Activated T-cell treated with anti-CD3 and anti-CD28 coated beads for 48 hours (primary cell): ENCODE results near the gene CYTH1.

ENCODE experiments used
- DNase-seq: peaks from one replicate; pipeline ENCODE4 v3.0.0-alpha.2; 2020; ENCODE audit warnings: low read depth

Gene CYTH1

DNA sequence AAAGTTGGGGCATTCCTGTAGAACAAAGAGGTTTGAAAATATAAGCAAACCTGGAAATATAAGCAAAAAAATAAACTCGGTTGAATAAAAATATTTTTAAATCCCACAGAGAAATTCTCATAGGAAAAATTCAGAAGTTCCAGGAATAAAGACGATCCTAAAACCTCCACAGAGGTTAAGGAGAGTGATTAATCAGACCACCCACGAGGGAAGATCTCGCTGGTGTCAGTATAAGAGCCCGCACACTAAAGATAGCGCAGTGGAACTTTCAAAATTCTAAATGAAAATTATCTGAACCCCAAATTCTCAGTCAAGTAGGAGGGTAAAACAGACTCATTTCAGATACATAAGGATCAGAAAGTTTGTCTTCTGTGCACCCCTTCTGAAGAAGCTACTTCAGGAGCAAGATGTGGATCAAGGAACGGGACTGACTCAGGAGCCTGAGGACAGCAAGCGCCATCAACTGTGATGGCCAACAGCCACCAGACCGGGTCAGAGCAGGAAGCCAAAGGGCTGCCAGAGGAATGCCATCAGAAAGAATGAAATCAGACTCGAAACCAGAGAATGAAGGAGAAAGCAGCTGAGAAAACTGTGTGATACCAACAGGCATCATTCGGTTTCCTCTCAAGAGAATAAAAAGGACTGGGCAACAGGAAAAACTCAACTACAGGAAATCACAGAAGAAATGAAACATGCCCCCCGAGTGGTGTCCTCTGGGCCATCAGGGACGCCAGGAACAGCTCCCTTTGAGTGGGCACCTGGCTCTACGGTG lies 66.9 kb downstream of the CYTH1 start:
- DNase-seq = no peak

DNA sequence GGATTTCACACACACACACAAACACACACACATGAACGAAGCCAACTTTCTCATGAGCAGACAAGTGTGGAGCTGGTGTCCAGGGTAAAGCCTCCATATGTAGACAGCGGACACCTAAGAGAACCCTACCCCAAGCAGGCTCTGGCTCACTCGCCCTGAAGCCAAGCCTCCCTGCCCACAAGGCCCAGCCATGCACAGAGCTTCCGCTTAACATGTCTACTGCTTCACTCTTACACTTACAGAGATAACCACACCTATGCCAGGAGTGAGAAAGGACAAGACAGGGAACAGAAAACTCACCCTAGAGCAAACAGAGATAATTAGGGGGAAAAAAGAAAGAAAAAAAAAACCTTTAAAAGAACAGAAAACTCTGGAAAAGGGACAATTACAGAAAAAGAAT lies 67.5 kb downstream of the CYTH1 start:
- no peak for DNase-seq

DNA sequence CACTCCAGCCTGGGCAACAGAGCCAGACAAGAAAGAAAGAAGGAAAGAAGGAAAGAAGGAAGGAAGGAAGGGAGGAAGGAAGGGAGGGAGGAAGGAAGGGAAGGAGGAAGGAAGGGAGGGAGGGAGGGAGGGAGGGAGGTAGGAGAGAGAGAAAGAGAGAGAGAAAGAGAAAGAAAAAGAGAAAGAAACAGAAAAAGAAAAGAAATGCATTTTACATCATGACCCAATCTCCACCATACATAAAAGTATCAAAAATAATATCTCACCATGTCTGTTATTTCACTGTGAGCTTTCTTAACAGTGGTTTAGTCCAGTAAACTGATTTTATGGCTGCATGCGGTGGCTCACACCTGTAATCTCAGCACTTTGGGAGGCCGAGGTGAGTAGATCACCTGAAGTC lies 70.0 kb downstream of the CYTH1 start:
- no peak for DNase-seq

DNA sequence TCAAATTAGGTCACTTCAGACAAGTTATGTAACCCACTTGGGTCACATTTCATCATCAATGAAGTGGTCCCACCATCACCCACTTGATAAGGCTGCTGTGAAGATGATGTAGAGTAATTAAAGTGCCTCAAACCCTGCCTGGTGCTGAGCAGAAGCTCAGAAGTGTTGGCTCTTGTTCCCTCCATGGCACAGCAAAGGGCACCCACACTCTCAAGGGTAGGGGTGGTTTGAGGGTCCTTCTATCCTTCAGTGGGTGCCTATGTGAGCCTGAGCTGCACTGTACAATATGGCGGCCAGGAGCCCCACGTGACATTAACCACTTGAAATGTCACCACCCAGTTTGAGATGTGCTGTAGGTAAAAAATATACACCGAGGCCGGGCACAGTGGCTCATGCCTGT lies 71.5 kb downstream of the CYTH1 start:
- no peak for DNase-seq

DNA sequence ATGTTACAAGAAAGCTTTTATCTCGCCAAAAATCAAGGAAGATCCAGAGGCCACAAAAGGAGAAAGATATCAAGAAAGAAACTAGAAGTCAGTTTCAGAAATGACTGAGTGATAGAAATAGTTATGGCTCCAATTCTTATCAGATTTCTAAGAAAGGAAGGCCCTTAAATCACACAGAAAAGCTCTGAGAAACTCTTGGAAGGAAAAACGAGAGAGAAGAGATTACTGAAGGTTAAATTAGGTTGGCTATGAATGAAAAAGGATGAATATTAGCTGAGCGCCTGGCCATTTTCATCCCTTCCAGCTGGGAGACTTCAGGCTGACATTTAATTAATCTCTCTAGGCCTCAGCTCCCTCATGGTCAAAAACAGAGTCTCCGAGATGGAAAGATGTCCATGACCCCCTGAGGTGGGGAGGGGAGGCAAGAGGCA lies 72.3 kb downstream of the CYTH1 start:
- no peak for DNase-seq

DNA sequence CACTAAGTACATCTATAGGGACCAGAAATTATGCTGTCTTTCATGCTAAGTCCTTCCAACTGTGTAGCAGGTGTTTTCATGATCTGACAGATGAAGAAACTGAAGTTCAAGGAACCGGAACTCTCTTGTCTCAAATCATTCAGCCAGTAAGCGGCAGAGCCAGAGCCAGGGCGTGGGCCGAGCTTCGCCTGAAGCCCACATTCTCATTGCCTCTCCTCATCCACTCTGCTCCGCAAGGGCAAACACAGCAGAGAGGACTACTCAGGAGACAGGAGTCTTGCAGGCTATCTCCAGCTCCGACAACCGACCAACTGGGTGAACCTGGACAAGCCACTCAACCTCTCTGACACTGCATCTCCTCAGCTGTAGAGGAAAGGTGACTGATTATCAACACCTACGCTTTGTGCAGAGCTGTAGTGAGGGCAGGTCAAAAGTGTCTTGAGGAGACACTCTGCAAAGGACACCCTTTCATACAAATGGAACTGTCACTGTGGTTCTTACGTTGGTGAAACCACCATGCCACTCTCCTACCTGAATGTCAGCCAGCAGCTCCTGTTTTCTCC lies 72.9 kb downstream of the CYTH1 start:
- DNase-seq = no peak

DNA sequence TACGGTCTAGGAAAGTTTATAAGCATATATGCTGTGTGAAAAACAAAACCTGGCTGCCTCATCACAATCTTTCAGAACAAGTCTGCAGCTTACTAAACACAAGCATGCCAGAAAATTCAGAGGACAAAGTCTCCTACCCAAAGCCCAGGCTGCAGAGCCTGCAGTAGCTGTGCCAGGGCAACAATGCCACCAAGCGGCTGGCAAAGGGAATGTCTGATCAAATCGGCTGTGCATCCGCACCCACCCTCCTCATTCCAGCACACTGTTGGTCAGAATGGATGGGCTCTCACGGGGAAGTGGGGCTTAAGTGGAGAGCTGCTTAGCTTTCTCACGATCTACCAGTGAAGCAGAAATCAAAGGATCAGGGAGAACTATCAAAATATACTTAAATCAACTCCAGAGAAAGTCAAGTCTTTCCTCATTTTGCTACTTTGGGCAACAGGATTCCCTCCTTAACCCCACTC lies 73.5 kb downstream of the CYTH1 start:
- DNase-seq = peak; percentile 57

DNA sequence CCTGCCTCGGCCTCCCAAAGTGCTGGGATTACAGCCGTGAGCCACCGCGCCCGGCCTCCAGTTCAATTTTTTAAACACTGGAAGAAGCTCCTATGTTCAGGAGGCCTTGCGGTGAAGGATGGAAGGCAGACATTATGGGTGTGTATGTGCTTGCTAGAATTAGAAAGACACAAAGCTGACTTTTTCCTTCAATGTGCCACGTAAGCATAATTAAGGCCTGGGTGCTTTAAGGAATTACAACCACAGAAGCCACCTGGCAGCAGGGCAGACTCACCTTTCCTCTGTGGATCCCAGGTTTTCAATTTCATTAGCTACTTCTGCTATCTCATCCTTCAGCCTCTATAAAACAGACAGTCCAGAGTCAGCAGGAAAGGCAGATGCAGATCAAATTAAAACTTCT lies 74.2 kb downstream of the CYTH1 start:
- no peak for DNase-seq

DNA sequence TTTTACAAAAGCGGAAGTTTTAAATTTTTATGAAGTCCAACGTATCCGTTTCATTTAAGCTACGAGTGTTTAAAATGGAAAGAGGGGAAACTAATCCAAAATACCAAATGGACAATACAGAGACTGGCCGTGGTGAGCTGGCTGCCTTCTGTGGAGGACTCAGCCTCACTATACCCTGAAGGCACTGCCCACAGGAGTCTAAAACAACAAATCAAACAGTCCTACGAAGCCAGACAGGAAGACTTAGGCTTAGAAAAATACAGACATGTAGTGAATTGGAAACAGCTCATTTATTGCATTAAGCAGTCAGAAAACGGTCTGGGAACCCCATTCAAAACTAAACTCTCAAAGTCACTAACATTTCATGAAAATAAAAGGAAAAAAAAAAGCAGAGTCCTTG lies 75.1 kb downstream of the CYTH1 start:
- no peak for DNase-seq

DNA sequence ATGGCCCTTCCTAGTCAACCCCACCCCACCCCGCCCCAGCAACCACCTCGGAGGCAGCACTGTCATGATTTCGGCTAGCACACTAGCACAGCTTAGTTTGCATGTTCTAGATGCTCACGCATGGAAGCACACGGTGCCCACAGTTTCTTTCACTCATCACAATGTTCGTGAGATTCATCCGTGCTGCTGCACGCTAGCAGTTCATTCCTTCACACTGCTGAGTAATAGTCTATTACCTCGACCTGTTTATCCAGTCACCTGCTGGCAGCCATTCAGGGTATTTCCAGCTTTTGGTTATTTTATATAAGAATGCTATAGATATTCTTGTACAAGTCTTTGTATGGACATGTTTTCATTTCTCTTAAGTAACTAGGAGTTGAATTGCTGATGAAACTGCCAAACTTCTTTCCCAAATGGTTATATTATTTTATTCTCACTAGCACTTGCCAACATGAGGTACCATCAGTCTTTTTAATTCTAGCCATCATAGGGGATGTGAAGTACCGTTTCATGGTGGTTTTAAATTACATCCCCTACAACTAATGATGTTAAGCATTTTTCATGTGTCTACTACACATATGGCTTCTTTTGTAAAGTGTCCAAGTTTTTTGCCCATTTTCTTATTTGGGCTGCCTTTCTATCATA lies 75.7 kb downstream of the CYTH1 start:
- DNase-seq = no peak

DNA sequence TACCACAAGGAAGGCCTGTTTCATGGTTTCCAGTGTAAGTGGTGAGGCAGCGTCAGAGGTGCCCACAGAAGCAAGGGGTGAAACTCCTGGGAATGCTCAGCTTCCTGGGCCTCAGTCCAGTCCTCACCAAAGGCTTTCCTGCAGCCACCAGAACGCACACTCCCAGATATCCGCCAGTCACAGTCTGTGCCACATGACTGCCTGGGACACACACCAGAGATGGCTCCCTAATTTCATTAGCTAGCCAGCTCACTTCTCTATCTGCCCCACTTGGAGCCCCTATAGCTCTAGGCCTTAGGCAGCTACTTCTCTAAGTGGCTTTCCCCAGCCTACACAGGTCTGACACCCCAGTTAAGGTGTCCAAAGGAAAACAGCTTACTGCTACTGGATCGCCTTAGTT lies 77.0 kb downstream of the CYTH1 start:
- no peak for DNase-seq

DNA sequence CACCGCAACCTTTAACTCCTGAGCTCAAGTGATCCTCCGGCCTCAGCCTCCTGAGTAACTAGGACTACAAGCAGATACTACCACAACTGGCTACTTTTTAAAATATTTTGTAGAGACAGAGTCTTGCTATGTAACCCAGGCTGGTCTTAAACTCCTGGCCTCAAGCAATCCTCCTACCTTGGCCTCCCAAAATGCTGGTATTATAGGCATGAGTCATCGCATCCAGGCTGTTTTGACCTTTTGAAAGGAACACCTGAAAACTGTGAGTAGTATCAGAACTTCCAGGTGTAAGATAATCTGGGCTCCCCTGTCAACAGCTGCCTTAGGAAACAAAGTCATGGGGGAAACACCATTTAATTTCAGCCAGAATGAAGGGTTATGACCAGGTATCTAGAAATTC lies 77.5 kb downstream of the CYTH1 start:
- no peak for DNase-seq

DNA sequence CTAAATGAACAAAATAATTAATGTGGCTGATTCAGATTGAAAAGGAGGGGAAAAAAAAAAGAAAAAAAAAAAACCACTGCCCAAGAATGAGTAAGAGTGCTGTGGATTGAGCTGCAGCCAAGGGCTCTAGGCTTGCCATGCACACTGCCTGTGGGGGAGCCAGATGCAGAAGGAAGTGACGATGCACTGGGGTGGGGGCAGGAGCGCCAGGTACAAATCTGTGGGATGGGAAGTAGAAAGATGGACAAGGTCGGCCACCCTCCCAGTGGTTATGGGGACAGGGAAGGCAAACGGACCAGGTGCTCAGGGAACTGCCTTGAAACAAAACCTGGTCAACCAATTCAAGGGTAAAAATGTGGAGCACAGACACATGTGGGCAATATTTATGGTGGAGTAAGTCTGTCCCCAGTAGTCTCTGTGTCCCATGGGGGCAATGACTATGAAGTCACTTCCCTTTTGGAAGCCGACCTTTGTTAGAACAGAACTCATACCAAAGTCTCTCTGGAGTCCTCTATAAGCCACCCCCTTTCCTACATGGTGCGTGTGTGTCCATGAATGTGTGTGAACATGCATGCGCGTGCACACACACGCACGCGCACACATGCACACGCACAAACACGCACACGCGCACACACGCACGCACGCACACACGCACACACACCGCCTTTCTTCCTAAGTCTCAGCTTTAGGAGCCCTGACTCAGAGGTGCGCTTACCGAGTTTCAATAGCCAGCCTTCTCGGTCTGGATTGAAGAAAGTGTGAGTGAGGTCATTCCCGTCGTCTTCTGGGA lies 84.3 kb downstream of the CYTH1 start:
- no peak for DNase-seq

DNA sequence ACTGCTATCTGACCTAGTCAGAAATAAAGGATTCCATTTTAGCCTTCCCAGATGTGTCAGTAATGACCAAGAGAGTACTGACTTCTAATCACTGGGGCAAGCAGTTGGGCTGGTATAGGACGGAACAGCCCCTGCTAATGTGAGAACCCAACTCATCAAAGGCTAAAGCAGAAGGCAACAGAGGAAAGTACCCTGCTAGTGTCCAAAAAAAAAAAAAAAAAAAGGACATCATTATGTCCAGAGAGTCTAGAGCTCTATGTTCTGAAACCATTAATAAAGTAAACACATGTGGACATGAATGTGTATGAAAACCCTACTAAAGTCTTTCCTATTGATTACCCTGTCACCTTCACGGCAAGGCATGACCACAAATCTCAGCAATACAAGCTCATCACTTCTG lies 85.0 kb downstream of the CYTH1 start:
- no peak for DNase-seq

DNA sequence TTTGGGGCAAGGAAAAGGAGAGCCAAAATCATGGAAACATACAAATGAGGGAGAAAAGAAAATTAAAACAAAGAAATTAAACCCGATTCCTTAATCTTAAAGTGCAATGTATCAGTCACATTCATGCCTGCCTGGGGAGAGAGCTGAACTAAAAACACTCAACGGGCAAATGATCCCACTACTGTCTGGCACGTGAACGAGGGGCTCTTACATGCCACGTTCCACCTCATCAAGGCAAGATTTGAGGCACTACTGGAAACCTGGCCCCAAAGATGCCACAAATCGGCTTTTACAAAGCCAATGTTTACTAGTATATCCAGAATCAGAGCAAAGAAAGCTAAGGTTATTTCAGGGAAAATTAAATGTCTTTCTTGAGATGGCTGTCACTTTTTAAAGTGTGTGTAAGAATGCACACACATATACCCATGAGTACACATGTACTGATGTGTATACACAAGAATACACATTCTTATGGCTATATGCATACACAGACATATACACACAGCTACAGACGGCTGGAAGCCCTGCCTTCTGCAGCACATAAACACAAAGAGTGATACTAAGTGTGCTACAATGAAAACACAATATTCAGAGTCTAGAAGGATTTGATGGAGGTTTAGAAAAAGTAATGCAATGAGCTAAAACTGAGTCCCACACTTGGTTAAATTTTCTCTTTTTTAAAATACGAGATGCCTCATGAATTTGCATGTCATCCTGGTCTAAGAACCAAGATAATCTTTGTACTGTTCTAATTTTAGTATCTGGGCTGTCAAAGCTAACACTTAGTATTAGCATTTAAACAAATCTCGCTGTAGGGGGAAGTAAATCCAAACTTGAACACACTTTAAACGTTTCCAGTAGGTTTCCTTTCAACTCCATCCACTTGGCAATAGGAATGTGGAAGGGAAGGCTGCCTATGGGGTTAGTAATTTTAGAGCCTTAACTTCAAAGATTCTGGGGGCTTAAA lies 85.8 kb downstream of the CYTH1 start:
- DNase-seq = no peak

DNA sequence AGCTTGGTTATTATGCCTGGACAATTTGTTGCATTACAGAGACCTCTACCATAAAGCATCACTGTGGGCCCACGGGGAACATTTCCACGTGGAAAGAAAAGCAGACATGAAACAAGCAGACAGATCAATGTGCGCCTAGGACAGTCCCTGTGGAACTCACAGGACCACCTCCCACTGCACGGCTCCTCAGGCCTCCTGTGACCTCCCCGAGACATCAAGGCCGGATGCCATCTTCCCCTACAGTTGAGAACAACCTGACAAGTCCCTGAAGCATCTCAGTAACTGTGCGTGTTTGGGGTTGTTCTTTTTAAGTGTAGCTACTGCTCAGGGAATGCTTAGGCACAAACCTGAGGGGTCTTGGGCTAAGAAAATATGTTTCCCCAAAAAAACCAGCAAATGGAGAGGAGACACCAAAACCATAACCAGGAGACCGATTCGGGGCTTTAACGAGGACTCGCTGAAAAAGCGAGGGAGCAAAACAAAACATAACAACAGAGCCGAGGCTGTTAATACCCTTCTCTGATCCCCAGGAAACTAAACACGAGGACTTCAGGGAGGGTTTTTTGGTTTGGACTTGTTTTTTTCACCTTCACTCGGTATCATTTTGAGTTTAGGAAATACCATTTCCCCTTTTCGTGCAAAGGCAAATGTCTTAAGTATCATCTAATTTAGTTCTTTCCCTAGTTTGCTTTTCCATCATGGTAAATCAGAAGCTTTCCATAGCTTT lies 87.1 kb downstream of the CYTH1 start:
- DNase-seq = no peak

DNA sequence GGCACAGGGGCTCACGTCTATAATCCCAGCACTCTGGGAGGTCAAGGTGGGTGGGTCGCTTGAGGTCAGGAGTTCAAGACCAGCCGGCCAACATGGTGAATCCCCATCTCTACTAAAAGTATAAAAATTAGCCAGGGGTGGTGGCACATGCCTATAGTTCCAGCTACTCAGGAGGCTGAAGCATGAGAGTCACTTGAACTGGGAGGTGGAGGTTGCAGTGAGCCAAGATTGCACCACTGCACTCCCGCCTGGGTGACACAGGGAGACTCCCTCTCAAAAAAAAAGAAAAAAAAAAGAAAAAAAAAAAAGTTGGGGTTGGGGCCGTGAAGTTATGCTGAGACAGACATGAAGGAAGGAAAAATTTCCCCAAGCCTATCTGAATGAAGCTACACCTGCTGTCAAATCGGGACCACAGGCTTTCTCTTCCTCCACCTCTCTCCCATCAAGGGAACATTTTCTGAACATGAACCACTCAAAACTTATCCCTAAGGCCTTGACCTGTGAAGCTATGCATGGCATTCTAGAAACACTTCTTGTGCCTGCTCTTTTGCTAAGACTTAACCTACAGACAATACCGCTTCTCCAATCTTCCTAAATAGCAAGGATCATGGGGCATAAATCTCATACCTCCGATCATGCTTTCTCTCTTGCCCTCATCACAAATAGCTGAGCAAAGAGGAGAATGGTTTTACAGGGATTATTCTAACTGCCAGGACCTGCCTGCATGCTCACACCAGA lies 88.6 kb downstream of the CYTH1 start:
- no peak for DNase-seq

DNA sequence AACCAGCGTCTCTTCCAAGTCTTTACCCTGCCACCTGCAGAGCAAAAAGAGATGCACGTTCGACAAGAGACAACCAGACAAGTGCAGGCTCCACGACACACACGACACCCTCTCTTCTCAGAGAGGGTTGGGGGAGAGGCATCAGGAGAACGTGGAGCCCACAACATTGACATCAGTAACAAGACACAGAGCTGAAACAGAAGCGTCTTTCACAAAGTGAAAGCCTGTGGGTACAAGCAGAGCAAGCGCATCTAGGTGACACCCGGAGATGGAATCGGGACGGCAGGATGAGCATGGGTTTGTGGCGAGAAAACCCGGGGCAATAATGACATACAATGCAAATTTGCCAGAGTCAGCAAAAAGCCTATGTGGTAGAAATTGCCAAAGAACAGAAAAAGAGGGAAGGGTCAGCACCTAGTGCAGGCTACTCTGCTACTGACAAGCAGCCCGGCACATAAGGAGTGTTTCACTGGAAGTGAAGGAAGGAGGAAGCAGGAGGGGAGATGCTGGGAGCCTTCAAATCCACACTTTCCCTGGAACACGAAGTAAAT lies 89.5 kb downstream of the CYTH1 start:
- DNase-seq = no peak

DNA sequence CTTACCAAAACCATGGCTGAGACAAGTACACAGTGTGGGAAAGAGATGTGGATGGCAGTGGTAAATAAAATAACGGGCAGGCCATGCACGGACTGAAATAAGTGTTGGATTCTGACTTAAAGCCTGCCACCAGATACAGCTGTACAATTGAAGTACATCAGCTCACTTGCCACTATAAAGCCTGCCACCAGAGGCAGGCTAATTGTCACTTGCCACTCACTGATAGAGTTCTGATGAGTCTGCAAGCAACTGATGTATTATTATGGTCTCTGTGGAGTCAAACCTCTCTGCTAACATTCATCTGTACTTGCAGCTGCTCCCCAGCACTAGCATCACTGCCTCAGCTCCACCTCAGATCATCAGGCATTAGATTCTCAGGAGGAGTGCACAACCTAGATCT lies 93.0 kb downstream of the CYTH1 start:
- DNase-seq = no peak

DNA sequence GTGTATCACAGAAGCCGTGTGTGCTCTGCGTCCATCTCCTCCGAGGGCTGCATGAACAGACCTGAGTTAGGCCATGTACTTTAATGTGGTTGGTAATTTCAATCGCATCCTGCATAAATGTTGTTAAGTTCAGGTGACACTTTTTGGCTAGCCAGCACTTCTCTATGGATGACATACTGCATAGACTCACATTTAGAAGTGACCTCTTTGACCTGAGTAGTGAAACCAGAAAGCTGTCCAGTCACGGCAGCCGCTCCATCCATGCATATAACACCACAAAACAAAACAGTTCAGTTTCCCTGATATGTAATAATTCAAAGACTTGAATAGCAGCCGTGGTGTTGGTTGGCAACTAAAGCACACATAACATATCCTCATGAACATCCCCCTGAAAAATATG lies 94.1 kb downstream of the CYTH1 start:
- no peak for DNase-seq
